Endothelial cell of umbilical vein (primary cell): ENCODE data around the gene EXOC6. TPM values are rescaled to one million over a fixed set of nuclear protein-coding genes. Genes with fewer than 3 reads are reported as not detected.
A peak's percentile ranks its signal among the peaks of the same experiment; 100 is the strongest.

Experiments used
- BruUV-seq: library from RNA; stranded (reverse); fragments of 400-500 nt; replicated peaks from 2 replicates; lab custom pipeline; 2021; lab: Mats Ljungman, UMichigan
- CTCF ChIA-PET: fragments of 300-600, 350-600 bp; sonication (Branson Sonifier 250); formaldehyde crosslinking; loops from one replicate; lab custom pipeline; 2021; ENCODE audit warnings: antibody characterized with exemption, inconsistent platforms; lab: Charles Lee
- POLR2A ChIA-PET: fragments of 300-600, 350-600 bp; sonication (Branson Sonifier 250); formaldehyde crosslinking; loops from one replicate; lab custom pipeline; 2021; ENCODE audit warnings: antibody characterized with exemption, inconsistent platforms; lab: Charles Lee
- DNase-seq: peaks from one replicate; pipeline ENCODE4 v3.0.0-alpha.2; 2011; ENCODE audit warnings: low read depth, low spot score
- FAIRE-seq: peaks from 2 replicates; lab custom pipeline; 2011; peaks lifted over from hg19 to GRCh38; lab: Jason Lieb, UNC
- H2AFZ ChIP-seq: 2 replicates; pipeline ENCODE4 v1.6.0; 2012; ENCODE audit warnings: low read depth, low read length, control low read depth, inconsistent platforms
- H3K27ac ChIP-seq: 2 replicates; pipeline ENCODE4 v1.5.1; 2011; ENCODE audit warnings: low read depth, mild to moderate bottlenecking, control low read depth, low read length, moderate library complexity; ENCODE audit not compliant: insufficient read depth
- H3K27me3 ChIP-seq, 2 experiments: 2 replicates each; pipeline versions ENCODE4 v1.6.0 to v1.6.1; 2011; ENCODE audit warnings: low read length in 2 of 2, mixed read lengths in 1 of 2; ENCODE audit not compliant: control insufficient read depth in 2 of 2, insufficient read depth in 2 of 2
- H3K36me3 ChIP-seq, 2 experiments: 2 replicates in 1 of 2; 3 replicates in 1 of 2; pipeline ENCODE4 v1.5.1; 2011; ENCODE audit warnings: low read length in 2 of 2, mild to moderate bottlenecking in 1 of 2, moderate library complexity in 1 of 2; ENCODE audit not compliant: control insufficient read depth in 2 of 2, insufficient read depth in 2 of 2; ENCODE audit errors: extremely low read depth in 1 of 2
- H3K4me1 ChIP-seq: 3 replicates; pipeline ENCODE4 v1.5.1; 2011; ENCODE audit warnings: mild to moderate bottlenecking, low read length; ENCODE audit not compliant: control insufficient read depth, insufficient read depth; ENCODE audit errors: extremely low read depth
- H3K4me2 ChIP-seq: 2 replicates; pipeline ENCODE4 v1.6.1; 2011; ENCODE audit warnings: low read length, control low read depth, mixed read lengths; ENCODE audit not compliant: insufficient read depth
- H3K4me3 ChIP-seq, 3 experiments: fragments of 200-600 bp in 1 of 3; sonication (generic), shearing (Covaris generic) in 1 of 3; replicated peaks in 1 of 3; 2 replicates each; pipeline ENCODE4 v1.5.1; 2011 to 2016; ENCODE audit warnings: control low read depth in 3 of 3, low read length in 3 of 3, mild to moderate bottlenecking in 2 of 3, inconsistent platforms in 1 of 3, low read depth in 1 of 3, moderate library complexity in 1 of 3; ENCODE audit not compliant: insufficient read depth in 1 of 3
- H3K79me2 ChIP-seq: 2 replicates; pipeline ENCODE4 v1.6.0; 2012; ENCODE audit warnings: low read length, inconsistent platforms; ENCODE audit not compliant: control insufficient read depth, insufficient read depth
- H3K9ac ChIP-seq: replicated peaks from 2 replicates; pipeline ENCODE3; 2011; ENCODE audit warnings: low read length, control low read depth; ENCODE audit not compliant: insufficient read depth; ENCODE audit errors: extremely low read depth
- H3K9me1 ChIP-seq: replicated peaks from 3 replicates; pipeline ENCODE4 v1.6.0; 2011; ENCODE audit warnings: mild to moderate bottlenecking, low read length; ENCODE audit not compliant: control insufficient read depth, insufficient read depth; ENCODE audit errors: extremely low read depth
- H3K9me3 ChIP-seq: replicated peaks from 2 replicates; pipeline ENCODE4 v1.5.1; 2012; ENCODE audit warnings: low read length, inconsistent platforms; ENCODE audit not compliant: control insufficient read depth, insufficient read depth
- H4K20me1 ChIP-seq: replicated peaks from 2 replicates; pipeline ENCODE3; 2011; ENCODE audit warnings: mild to moderate bottlenecking, low read length; ENCODE audit not compliant: control insufficient read depth, insufficient read depth; ENCODE audit errors: extremely low read depth
- EZH2 ChIP-seq: IDR thresholded peaks from 2 replicates; pipeline ENCODE4 v1.6.1; 2012; ENCODE audit warnings: borderline replicate concordance, low read depth, mild to moderate bottlenecking, moderate library complexity, low read length, inconsistent platforms; ENCODE audit not compliant: severe bottlenecking
- POLR2A ChIP-seq: IDR thresholded peaks from 2 replicates; pipeline ENCODE4 v1.6.1; 2012; ENCODE audit warnings: low read depth, mild to moderate bottlenecking, control low read depth, low read length
- POLR2AphosphoS5 ChIP-seq: IDR thresholded peaks from 2 replicates; pipeline ENCODE4 v1.6.1; 2012; ENCODE audit warnings: low read depth, mild to moderate bottlenecking, control low read depth, low read length, moderate library complexity; ENCODE audit not compliant: insufficient read depth
- dilution Hi-C: fragments of 300-500 bp; cut with MboI; formaldehyde crosslinking; loops from one replicate; pipeline ENCODE4 v1.15.0; 2019; ENCODE audit warnings: low sequenced_read_pairs; ENCODE audit not compliant: extremely low pct_ligation_motif_present
- intact Hi-C: fragments of 100-400 bp; cut with micrococcal nuclease; formaldehyde crosslinking; loops from one replicate; pipeline ENCODE4 v1.10.0; 2022
- polyA plus RNA-seq, 4 experiments: library from polyadenylated mRNA; depleted of rRNA in 3 of 4; stranded (reverse) in 3 of 4; unstranded in 1 of 4; fragments of >200 nt; gene quantifications; 2 replicates each; pipeline versions ENCODE4 v1.2.1 to v1.2.3, GENCODE V29; 2011 to 2012; ENCODE audit warnings: missing spikeins in 1 of 4
- total RNA-seq: library from RNA; stranded (reverse); gene quantifications from 2 replicates; pipeline ENCODE4 v1.2.3, GENCODE V29; 2021
- TF ChIP-seq, protein P1 (sequence below): IDR thresholded peaks from 2 replicates; pipeline ENCODE4 v1.6.1; 2011; ENCODE audit not compliant: insufficient read depth, insufficient read length
- TF ChIP-seq, protein P2 (sequence below), 2 donors: IDR thresholded peaks; 1 replicate in 1 of 2; 2 replicates in 1 of 2; pipeline ENCODE4 v1.5.1; 2011; ENCODE audit warnings: low read length in 2 of 2, mild to moderate bottlenecking in 2 of 2, moderate library complexity in 2 of 2, control low read depth in 1 of 2, inconsistent platforms in 1 of 2, low read depth in 1 of 2; ENCODE audit not compliant: insufficient read depth in 1 of 2; ENCODE audit errors: extremely low read depth in 1 of 2

Gene EXOC6
- total and polyA plus RNA-seq, 2 donors (not counting 3 experiments of a cell fraction or from before 2014, with no cell fraction given) = 72.6 to 108 TPM

GRCh38 chr10:92846854-92847201 is 1.5 kb upstream of the EXOC6 start:
- no peak overlapping the region for H3K4me2 ChIP-seq
- ChIA-PET POLR2A (interaction anchor here (0.7 to 1.1 kb wide), 2 partner anchors 25 to 156 kb away, joined by 3 read pairs; no protein-coding TSS in a partner anchor), CTCF (interaction anchor here (0.8 to 3.8 kb wide), 6 partner anchors 8 to 256 kb away, joined by 3 to 33 read pairs (median 6); no protein-coding TSS in a partner anchor)
- no TSS peak for BruUV-seq
- H3K79me2 ChIP-seq = peaks cover 30% of the 10 kb centered on the region
- DNase-seq (no peak), FAIRE-seq (no peak)
- H3K9me1 ChIP-seq = no peaks in the 10 kb centered on the region
- no peaks in the 10 kb centered on the region for H4K20me1 ChIP-seq
- dilution Hi-C loops (no loop called here), intact Hi-C loops (loop anchor here (10.0 kb wide), 1 partner anchor 218 kb away; the partner anchor contains the start of gene CYP26C1)
- no peak overlapping the region for H2AFZ ChIP-seq
- H3K4me3 ChIP-seq = no peak overlapping the region
- no peaks in the 10 kb centered on the region for H3K9me3 ChIP-seq
- no peak for TF ChIP-seq EZH2
- no peak for TF ChIP-seq POLR2AphosphoS5
- TF ChIP-seq, protein P1, sequence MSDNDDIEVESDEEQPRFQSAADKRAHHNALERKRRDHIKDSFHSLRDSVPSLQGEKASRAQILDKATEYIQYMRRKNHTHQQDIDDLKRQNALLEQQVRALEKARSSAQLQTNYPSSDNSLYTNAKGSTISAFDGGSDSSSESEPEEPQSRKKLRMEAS = no peak
- H3K27ac ChIP-seq = no peak overlapping the region
- no peak overlapping the region for H3K9ac ChIP-seq
- H3K36me3 ChIP-seq = peaks cover 8 to 19% of the 10 kb centered on the region in 2 experiments
- H3K27me3 ChIP-seq = no peaks in the 10 kb centered on the region
- H3K4me1 ChIP-seq = peaks cover 39% of the 10 kb centered on the region

DNA sequence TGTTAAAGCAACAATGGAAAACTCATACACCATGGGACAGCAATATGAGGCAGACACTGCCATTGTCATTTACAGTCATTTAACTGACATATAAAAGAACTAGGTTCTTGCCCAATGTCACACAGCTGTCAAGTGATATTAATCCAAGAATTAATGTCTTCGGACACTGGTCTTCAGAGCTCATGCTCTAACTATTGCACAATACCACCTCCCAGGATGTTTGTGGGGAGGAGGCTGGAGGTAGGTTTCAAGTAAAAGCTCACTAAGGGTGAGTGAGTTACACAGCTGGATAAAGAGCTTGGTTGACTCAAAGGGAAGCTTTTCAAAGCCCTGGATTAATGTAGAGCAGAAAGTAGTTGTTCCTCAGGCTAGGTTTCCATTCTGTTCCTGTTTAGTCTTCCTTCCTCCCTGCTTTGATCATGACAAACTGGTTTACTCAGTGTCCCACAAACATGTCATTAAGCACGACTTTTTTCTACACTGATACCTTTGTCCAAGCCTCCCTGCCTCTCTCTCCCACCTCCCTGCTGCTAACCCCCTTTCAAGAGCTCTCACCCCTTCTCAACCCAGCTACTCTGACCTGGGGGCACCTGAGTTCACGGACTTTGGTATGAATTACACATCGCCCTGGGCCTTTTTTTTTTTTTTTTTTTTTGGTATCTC is 987 bp upstream of the EXOC6 start:
- no peak overlapping the region for H3K4me3 ChIP-seq
- no TSS peak for BruUV-seq
- no peaks in the 10 kb centered on the region for H4K20me1 ChIP-seq
- H3K9me3 ChIP-seq = no peaks in the 10 kb centered on the region
- no peak overlapping the region for H3K27ac ChIP-seq
- ChIA-PET CTCF (interaction anchor here (0.8 to 3.8 kb wide), 11 partner anchors 9 to 256 kb away, joined by 3 to 33 read pairs (median 6); no protein-coding TSS in a partner anchor), POLR2A (interaction anchor here (0.7 to 1.6 kb wide), 4 partner anchors 10 to 736 kb away, joined by 3 read pairs; no protein-coding TSS in a partner anchor)
- H3K9me1 ChIP-seq = no peaks in the 10 kb centered on the region
- H2AFZ ChIP-seq = no peak overlapping the region
- H3K79me2 ChIP-seq = peaks cover 34% of the 10 kb centered on the region
- H3K4me1 ChIP-seq = peaks cover 37% of the 10 kb centered on the region
- H3K27me3 ChIP-seq = no peaks in the 10 kb centered on the region
- no peak for DNase-seq
- H3K4me2 ChIP-seq = no peak overlapping the region
- no peak overlapping the region for H3K9ac ChIP-seq
- dilution Hi-C loops = no loop called here
- H3K36me3 ChIP-seq = peaks cover 8 to 19% of the 10 kb centered on the region in 2 experiments
- intact Hi-C loops = loop anchor here (10.0 kb wide), 1 partner anchor 217 kb away; the partner anchor contains the start of gene CYP26C1
- peak; percentile 53 for TF ChIP-seq POLR2A
- TF ChIP-seq, protein P2, sequence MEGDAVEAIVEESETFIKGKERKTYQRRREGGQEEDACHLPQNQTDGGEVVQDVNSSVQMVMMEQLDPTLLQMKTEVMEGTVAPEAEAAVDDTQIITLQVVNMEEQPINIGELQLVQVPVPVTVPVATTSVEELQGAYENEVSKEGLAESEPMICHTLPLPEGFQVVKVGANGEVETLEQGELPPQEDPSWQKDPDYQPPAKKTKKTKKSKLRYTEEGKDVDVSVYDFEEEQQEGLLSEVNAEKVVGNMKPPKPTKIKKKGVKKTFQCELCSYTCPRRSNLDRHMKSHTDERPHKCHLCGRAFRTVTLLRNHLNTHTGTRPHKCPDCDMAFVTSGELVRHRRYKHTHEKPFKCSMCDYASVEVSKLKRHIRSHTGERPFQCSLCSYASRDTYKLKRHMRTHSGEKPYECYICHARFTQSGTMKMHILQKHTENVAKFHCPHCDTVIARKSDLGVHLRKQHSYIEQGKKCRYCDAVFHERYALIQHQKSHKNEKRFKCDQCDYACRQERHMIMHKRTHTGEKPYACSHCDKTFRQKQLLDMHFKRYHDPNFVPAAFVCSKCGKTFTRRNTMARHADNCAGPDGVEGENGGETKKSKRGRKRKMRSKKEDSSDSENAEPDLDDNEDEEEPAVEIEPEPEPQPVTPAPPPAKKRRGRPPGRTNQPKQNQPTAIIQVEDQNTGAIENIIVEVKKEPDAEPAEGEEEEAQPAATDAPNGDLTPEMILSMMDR (IDR thresholded peaks at IDR 0.05; ENCODE audit: extremely low read depth in 1 of 2, insufficient read depth in 1 of 2, low read depth in 1 of 2, low read length in 2 of 2) = no peak
- no peak for FAIRE-seq
